OCI-LY3 (cell line): ENCODE data around the gene CDR2.

Source experiments
- H2AFZ ChIP-seq: fragments of 200-600, 300-600 bp; shearing (Covaris generic); 2 replicates; pipeline ENCODE4 v1.6.0; 2014; ENCODE audit warnings: antibody characterized with exemption, low read depth, low read length
- H3K27ac ChIP-seq: fragments of 200-600, 300-600 bp; sonication (generic); 2 replicates; pipeline ENCODE4 v1.5.1; 2014; ENCODE audit warnings: mild to moderate bottlenecking, low read length, moderate library complexity, mixed read lengths
- H3K27me3 ChIP-seq: fragments of 200-600, 300-600 bp; sonication (generic); 2 replicates; pipeline ENCODE4 v1.6.1; 2014; ENCODE audit warnings: low read depth, low read length, mixed read lengths
- H3K36me3 ChIP-seq: fragments of 200-600, 300-600 bp; sonication (generic); replicated peaks from 2 replicates; pipeline ENCODE3; 2014; ENCODE audit warnings: low read depth, low read length, mixed read lengths
- H3K4me1 ChIP-seq: fragments of 300-600, 200-600 bp; sonication (generic); 2 replicates; pipeline ENCODE4 v1.6.1; 2014; ENCODE audit warnings: low read length, mixed read lengths
- H3K4me2 ChIP-seq: fragments of 200-600, 300-600 bp; sonication (generic); 2 replicates; pipeline ENCODE4 v1.6.1; 2014; ENCODE audit warnings: low read length, mixed read lengths
- H3K4me3 ChIP-seq: fragments of 300-600, 200-600 bp; sonication (generic); 2 replicates; pipeline ENCODE4 v1.5.1; 2014; ENCODE audit warnings: antibody characterized with exemption, mild to moderate bottlenecking, low read length, moderate library complexity
- H3K79me2 ChIP-seq: fragments of 300-600, 200-600 bp; shearing (Covaris generic); 2 replicates; pipeline ENCODE4 v1.6.1; 2014; ENCODE audit warnings: mild to moderate bottlenecking, low read length, mixed read lengths
- H3K9ac ChIP-seq: fragments of 300-600, 200-600 bp; shearing (Covaris generic); 2 replicates; pipeline ENCODE4 v1.6.0; 2014; ENCODE audit warnings: mild to moderate bottlenecking, low read length, moderate library complexity
- H3K9me3 ChIP-seq: fragments of 200-600, 300-600 bp; shearing (Covaris generic); 2 replicates; pipeline ENCODE4 v1.6.1; 2014; ENCODE audit warnings: low read length, mixed read lengths; ENCODE audit not compliant: insufficient read depth
- H4K20me1 ChIP-seq: fragments of 200-600, 300-600 bp; sonication (generic); 2 replicates; pipeline ENCODE4 v1.6.1; 2016; ENCODE audit warnings: low read length, mixed read lengths; ENCODE audit not compliant: insufficient read depth
- CTCF ChIP-seq: fragments of 200-600, 300-600 bp; sonication (generic); IDR thresholded peaks from 2 replicates; pipeline ENCODE4 v1.5.1; 2014; ENCODE audit warnings: antibody characterized with exemption, low read length, low read depth
- EZH2phosphoT487 ChIP-seq: fragments of 200-600 bp; shearing (Covaris generic); IDR thresholded peaks from 2 replicates; pipeline ENCODE4 v1.6.1; 2018; ENCODE audit warnings: antibody characterized with exemption, mixed run types, low read depth

CDR2 gene

GRCh38 chr16:22320572-22321339, 53.7 kb downstream of the CDR2 start:
- no peak for TF ChIP-seq EZH2phosphoT487
- no peak for TF ChIP-seq CTCF
- peaks cover 12% of the 10 kb centered on the region; the same call in 1 of the 2 replicates for H3K79me2 ChIP-seq

GRCh38 chr16:22318690-22319358, 55.6 kb downstream of the CDR2 start:
- no peak overlapping the region for H3K4me3 ChIP-seq
- H3K4me1 ChIP-seq, result no peaks in the 10 kb centered on the region
- H3K79me2 ChIP-seq, result peaks cover 12% of the 10 kb centered on the region; the same call in 1 of the 2 replicates
- no peak overlapping the region for H3K9ac ChIP-seq
- H3K36me3 ChIP-seq, result peaks cover 44% of the 10 kb centered on the region
- no peak overlapping the region for H2AFZ ChIP-seq
- H3K4me2 ChIP-seq, result no peak overlapping the region
- no peaks in the 10 kb centered on the region for H3K27me3 ChIP-seq
- no peak overlapping the region for H3K27ac ChIP-seq
- no peaks in the 10 kb centered on the region for H3K9me3 ChIP-seq
- TF ChIP-seq EZH2phosphoT487 (no peak), CTCF (peak; percentile 52)
- H4K20me1 ChIP-seq, result peaks cover 6% of the 10 kb centered on the region; the same call in 1 of the 2 replicates

More at GRCh38 chr16:22320572-22321339, 53.7 kb downstream of the CDR2 start:
- no peaks in the 10 kb centered on the region for H3K4me1 ChIP-seq
- H4K20me1 ChIP-seq, result peaks cover 6% of the 10 kb centered on the region; the same call in 1 of the 2 replicates
- H3K36me3 ChIP-seq, result peaks cover 40% of the 10 kb centered on the region
- no peaks in the 10 kb centered on the region for H3K9me3 ChIP-seq
- no peak overlapping the region for H3K27ac ChIP-seq
- H2AFZ ChIP-seq, result no peak overlapping the region
- H3K4me3 ChIP-seq, result no peak overlapping the region
- no peak overlapping the region for H3K9ac ChIP-seq
- no peak overlapping the region for H3K4me2 ChIP-seq
- no peaks in the 10 kb centered on the region for H3K27me3 ChIP-seq

GRCh38 chr16:22317625-22318024, 56.8 kb downstream of the CDR2 start:
- no peaks in the 10 kb centered on the region for H3K27me3 ChIP-seq
- no peak for TF ChIP-seq EZH2phosphoT487
- no peak overlapping the region for H3K4me3 ChIP-seq
- H3K79me2 ChIP-seq, result peaks cover 12% of the 10 kb centered on the region; the same call in 1 of the 2 replicates
- H3K9me3 ChIP-seq, result no peaks in the 10 kb centered on the region
- H3K4me1 ChIP-seq, result no peaks in the 10 kb centered on the region
- H3K36me3 ChIP-seq, result peaks cover 46% of the 10 kb centered on the region
- H4K20me1 ChIP-seq, result peaks cover 6% of the 10 kb centered on the region; the same call in 1 of the 2 replicates
- no peak overlapping the region for H3K4me2 ChIP-seq
- no peak overlapping the region for H2AFZ ChIP-seq
- H3K27ac ChIP-seq, result no peak overlapping the region
- H3K9ac ChIP-seq, result no peak overlapping the region

- no peak overlapping the region for H3K4me3 ChIP-seq
- H3K27me3 ChIP-seq, result no peaks in the 10 kb centered on the region
- peaks cover 40% of the 10 kb centered on the region for H3K36me3 ChIP-seq
- no peak overlapping the region for H3K9ac ChIP-seq
- H3K27ac ChIP-seq, result no peak overlapping the region
- no peaks in the 10 kb centered on the region for H3K4me1 ChIP-seq
- no peaks in the 10 kb centered on the region for H3K9me3 ChIP-seq
- peaks cover 8% of the 10 kb centered on the region; the same call in 1 of the 2 replicates for H3K79me2 ChIP-seq
- no peak overlapping the region for H3K4me2 ChIP-seq
- H4K20me1 ChIP-seq, result 0 out of 2 replicates have a peak, but pooled peaks cover 6% of the 10 kb centered on the region
- TF ChIP-seq CTCF (no peak), EZH2phosphoT487 (no peak)
- no peak overlapping the region for H2AFZ ChIP-seq
These were observed 57.4 kb downstream of the CDR2 start for GRCh38 chr16:22317001-22317530.
